PC-9 (cell line): ENCODE measurements around the gene QDPR. TPM values are rescaled to one million over a fixed set of nuclear protein-coding genes. Genes with fewer than 3 reads are reported as not detected.

Experiments used
- BruUV-seq: library from RNA; stranded (reverse); fragments of 400-500 nt; replicated peaks from 2 replicates; lab custom pipeline; 2021; lab: Mats Ljungman, UMichigan
- CTCF ChIA-PET: fragments of 300-600 bp; sonication (Branson Sonifier 250); formaldehyde crosslinking; loops from one replicate; lab custom pipeline; 2022; ENCODE audit warnings: antibody characterized with exemption; lab: Charles Lee
- POLR2A ChIA-PET: fragments of 300-600 bp; sonication (Branson Sonifier 250); formaldehyde crosslinking; loops from one replicate; lab custom pipeline; 2022; ENCODE audit warnings: antibody characterized with exemption; ENCODE audit not compliant: unreplicated experiment; lab: Charles Lee
- DNase-seq, 2 experiments: peaks; one replicate each; pipeline versions ENCODE4 v3.0.0 to v3.0.0-alpha.2; 2015 to 2022; ENCODE audit warnings: mixed read lengths in 1 of 2
- H2AFZ ChIP-seq: fragments of 200-600 bp; sonication (generic); 2 replicates; pipeline ENCODE4 v1.8.1; 2017; ENCODE audit warnings: antibody characterized with exemption
- H3F3A ChIP-seq: fragments of 200-600 bp; sonication (generic); 2 replicates; pipeline ENCODE4 v1.8.1; 2017; ENCODE audit warnings: antibody characterized with exemption, mild to moderate bottlenecking, low read depth; ENCODE audit not compliant: insufficient read depth
- H3K27ac ChIP-seq: fragments of 200-600 bp; sonication (generic); 2 replicates; pipeline ENCODE4 v1.6.1; 2016; ENCODE audit warnings: mixed run types
- H3K27me3 ChIP-seq: fragments of 200-600 bp; sonication (generic); 2 replicates; pipeline ENCODE4 v1.6.1; 2016; ENCODE audit warnings: low read depth, mixed run types; ENCODE audit not compliant: insufficient read depth
- H3K36me3 ChIP-seq: fragments of 200-600 bp; sonication (generic); 2 replicates; pipeline ENCODE4 v1.6.1; 2016; ENCODE audit warnings: low read depth, mixed run types
- H3K4me1 ChIP-seq: fragments of 200-600 bp; sonication (generic); replicated peaks from 2 replicates; pipeline ENCODE4 v1.6.1; 2016; ENCODE audit warnings: mixed run types; ENCODE audit not compliant: insufficient read depth
- H3K4me2 ChIP-seq: fragments of 200-600 bp; sonication (generic); 2 replicates; pipeline ENCODE4 v1.6.1; 2017; ENCODE audit warnings: mixed run types
- H3K4me3 ChIP-seq: fragments of 200-600 bp; sonication (generic); 2 replicates; pipeline ENCODE4 v1.6.1; 2016; ENCODE audit warnings: mixed run types
- H3K79me2 ChIP-seq: fragments of 200-600 bp; sonication (generic); 2 replicates; pipeline ENCODE4 v1.6.1; 2017; ENCODE audit warnings: low read depth, mixed run types
- H3K9me2 ChIP-seq: fragments of 200-600 bp; sonication (generic); 2 replicates; pipeline ENCODE4 v1.8.1; 2017; ENCODE audit warnings: mild to moderate bottlenecking; ENCODE audit not compliant: insufficient read depth
- H3K9me3 ChIP-seq: fragments of 200-600 bp; sonication (generic); 2 replicates; pipeline ENCODE4 v1.8.1; 2016; ENCODE audit warnings: low read depth; ENCODE audit not compliant: insufficient read depth
- H4K20me1 ChIP-seq: fragments of 200-600 bp; sonication (generic); 2 replicates; pipeline ENCODE4 v1.8.1; 2017; ENCODE audit not compliant: insufficient read depth
- CTCF ChIP-seq: fragments of 200-600 bp; sonication (generic); conservative IDR thresholded peaks from 2 replicates; pipeline ENCODE4 v1.6.1; 2017; ENCODE audit warnings: mixed run types, antibody characterized with exemption, mild to moderate bottlenecking, moderate library complexity
- EZH2 ChIP-seq: fragments of 200-600 bp; sonication (generic); IDR thresholded peaks from 2 replicates; pipeline ENCODE4 v1.8.0; 2017; ENCODE audit warnings: antibody characterized with exemption, low read depth
- intact Hi-C: fragments of 100-400 bp; cut with micrococcal nuclease; formaldehyde crosslinking; loops from one replicate; pipeline ENCODE4 v1.10.0; 2022; ENCODE audit not compliant: unreplicated experiment
- total RNA-seq: library from RNA; stranded (reverse); gene quantifications from 2 replicates; pipeline ENCODE4 v1.2.3, GENCODE V29; 2021

Gene QDPR
- total RNA-seq, 1 experiment from 2014 or later, result 14.0 TPM

- intact Hi-C loops, result loop anchor here (5.0 kb wide), 1 partner anchor 821 kb away; no protein-coding TSS in a partner anchor
- no TSS peak for BruUV-seq
- CTCF ChIA-PET, result no interaction called here
Measured at GRCh38 chr4:17546222-17546621, 34.3 kb upstream of the QDPR start.

GRCh38 chr4:17545374-17546140, 33.7 kb upstream of the QDPR start:
- intact Hi-C loops, result loop anchor here (5.0 kb wide), 1 partner anchor 822 kb away; no protein-coding TSS in a partner anchor
- no peak for DNase-seq

More at GRCh38 chr4:17546222-17546621, 34.3 kb upstream of the QDPR start:
- Histone ChIP-seq H3K9me2 (no peaks in the 10 kb centered on the region), H3K4me2 (no peak overlapping the region), H3K79me2 (no peaks in the 10 kb centered on the region), H4K20me1 (no peaks in the 10 kb centered on the region), H2AFZ (no peak overlapping the region), H3K4me3 (no peak overlapping the region), H3F3A (no peaks in the 10 kb centered on the region), H3K9me3 (no peaks in the 10 kb centered on the region), H3K36me3 (no peaks in the 10 kb centered on the region), H3K27ac (no peak overlapping the region), H3K4me1 (0 out of 2 replicates have a peak, but pooled peaks cover 3% of the 10 kb centered on the region), H3K27me3 (no peaks in the 10 kb centered on the region)
- TF ChIP-seq EZH2 (no peak), CTCF (no peak)
- no peak for DNase-seq
- POLR2A ChIA-PET, result no interaction called here

GRCh38 chr4:17544831-17545234, 32.9 kb upstream of the QDPR start:
- Histone ChIP-seq H3K79me2 (no peaks in the 10 kb centered on the region), H3K36me3 (no peaks in the 10 kb centered on the region), H3K4me3 (no peak overlapping the region), H3K9me2 (no peaks in the 10 kb centered on the region), H2AFZ (no peak overlapping the region), H3K27me3 (no peaks in the 10 kb centered on the region), H3K27ac (no peak overlapping the region), H4K20me1 (no peaks in the 10 kb centered on the region), H3K4me1 (0 out of 2 replicates have a peak, but pooled peaks cover 3% of the 10 kb centered on the region), H3K9me3 (no peaks in the 10 kb centered on the region), H3F3A (no peaks in the 10 kb centered on the region), H3K4me2 (no peak overlapping the region)
- intact Hi-C loops, result loop anchor here (5.0 kb wide), 1 partner anchor 822 kb away; no protein-coding TSS in a partner anchor
- CTCF ChIA-PET, result no interaction called here
- no peak for TF ChIP-seq CTCF
- TF ChIP-seq EZH2, result no peak
- POLR2A ChIA-PET, result no interaction called here
- BruUV-seq, result no TSS peak
- DNase-seq, result no peak

More at GRCh38 chr4:17545374-17546140, 33.7 kb upstream of the QDPR start:
- no peak for TF ChIP-seq EZH2
- no peak for TF ChIP-seq CTCF
- Histone ChIP-seq H3K4me1 (0 out of 2 replicates have a peak, but pooled peaks cover 3% of the 10 kb centered on the region), H3K4me2 (no peak overlapping the region), H3K9me3 (no peaks in the 10 kb centered on the region), H3K9me2 (no peaks in the 10 kb centered on the region), H3F3A (no peaks in the 10 kb centered on the region), H3K27ac (no peak overlapping the region), H4K20me1 (no peaks in the 10 kb centered on the region), H3K27me3 (no peaks in the 10 kb centered on the region), H3K4me3 (no peak overlapping the region), H3K79me2 (no peaks in the 10 kb centered on the region), H3K36me3 (no peaks in the 10 kb centered on the region), H2AFZ (no peak overlapping the region)
- POLR2A ChIA-PET, result interaction anchor here (0.6 kb wide), 1 partner anchor 10 kb away, joined by 9 read pairs; no protein-coding TSS in a partner anchor
- CTCF ChIA-PET, result interaction anchor here (0.5 kb wide), 1 partner anchor 740 kb away, joined by 5 read pairs; no protein-coding TSS in a partner anchor
- no TSS peak for BruUV-seq
